Nucleus accumbens (tissue), 56 donors: Measurements from ENCODE around the gene GRID2.
A peak's percentile ranks its signal among the peaks of the same experiment; 100 is the strongest.
"Not testable (repeated sequence)": the region's sequence is repeated elsewhere in the genome, so short reads cannot be mapped to it uniquely, and the experiment has no call there.

Experiments used
- DNase-seq, 56 donors: peaks; one replicate each; lab custom pipeline; 2025; lab: John Stamatoyannopoulos, UW

GRID2 gene

GRCh38 chr4:93578942-93579341 is 1275.2 kb downstream of the GRID2 start:
- no peak for DNase-seq

- no peak for DNase-seq
Observed at GRCh38 chr4:93605163-93605562, 1301.4 kb downstream of the GRID2 start.

GRCh38 chr4:93617606-93618005 is 1313.8 kb downstream of the GRID2 start:
- DNase-seq = peak in 6 of 56 donors; percentile 0 to 11 (median 2)

GRCh38 chr4:93633721-93634120 is 1330.0 kb downstream of the GRID2 start:
- DNase-seq = no peak

GRCh38 chr4:93635943-93636342 is 1332.2 kb downstream of the GRID2 start:
- DNase-seq = no peak

- DNase-seq = no peak
Observed at GRCh38 chr4:93645120-93645519, 1341.4 kb downstream of the GRID2 start.

- DNase-seq = no peak
Observed at GRCh38 chr4:93646233-93646930, 1342.6 kb downstream of the GRID2 start.

- DNase-seq = no peak
Observed at GRCh38 chr4:93648258-93648657, 1344.5 kb downstream of the GRID2 start.

GRCh38 chr4:93649828-93650227 is 1346.1 kb downstream of the GRID2 start:
- DNase-seq = no peak

GRCh38 chr4:93654211-93654610 is 1350.4 kb downstream of the GRID2 start:
- no peak for DNase-seq

- no peak for DNase-seq
Observed at GRCh38 chr4:93657527-93657926, 1353.8 kb downstream of the GRID2 start.

GRCh38 chr4:93658443-93658842 is 1354.7 kb downstream of the GRID2 start:
- no peak for DNase-seq

- no peak for DNase-seq
Observed at GRCh38 chr4:93659629-93660028, 1355.9 kb downstream of the GRID2 start.

- no peak for DNase-seq
Observed at GRCh38 chr4:93660036-93660435, 1356.3 kb downstream of the GRID2 start.

GRCh38 chr4:93670434-93670833 is 1366.7 kb downstream of the GRID2 start:
- no peak for DNase-seq

- no peak for DNase-seq
Observed at GRCh38 chr4:93671093-93671492, 1367.3 kb downstream of the GRID2 start.

- DNase-seq = not testable (repeated sequence)
Observed at GRCh38 chr4:93676937-93677336, 1373.2 kb downstream of the GRID2 start.

GRCh38 chr4:93684571-93684970 is 1380.8 kb downstream of the GRID2 start:
- no peak for DNase-seq

GRCh38 chr4:93687304-93687703 is 1383.5 kb downstream of the GRID2 start:
- DNase-seq = no peak

- no peak for DNase-seq
Observed at GRCh38 chr4:93688978-93689377, 1385.2 kb downstream of the GRID2 start.

GRCh38 chr4:93693141-93693540 is 1389.4 kb downstream of the GRID2 start:
- DNase-seq = no peak

GRCh38 chr4:93698686-93699085 is 1394.9 kb downstream of the GRID2 start:
- no peak for DNase-seq

- no peak for DNase-seq
Observed at GRCh38 chr4:93700571-93700970, 1396.8 kb downstream of the GRID2 start.
